ENCODE data around the gene KCNIP4.

KCNIP4 gene

GRCh38 chr4:20679951-20680350 lies 1268.6 kb downstream of the KCNIP4 start:
- Histone ChIP-seq H3K9me3 (no peaks in the 10 kb centered on the region), H3K36me3 (no peaks in the 10 kb centered on the region), H3K4me3 (ENCODE audit: low read depth in 1 of 2, low read length in 1 of 2) (no peak overlapping the region), H3K27me3 (peaks cover 28% of the 10 kb centered on the region), H3K27ac (no peak overlapping the region), H3K4me1 (ENCODE audit: control insufficient read depth in 1 of 2, insufficient read depth in 1 of 2, low read depth in 1 of 2, low read length in 1 of 2) (no peaks in the 10 kb centered on the region)
- TF ChIP-seq CTCF (IDR thresholded peaks at IDR 0.05), result no peak

Data from neutrophil (primary cell).